Loucy (cell line): ENCODE data around the gene TP53I13.

Source experiments
- H2AFZ ChIP-seq: fragments of 200-600 bp; sonication (generic); 2 replicates; pipeline ENCODE4 v1.6.0; 2016; ENCODE audit warnings: antibody characterized with exemption, mild to moderate bottlenecking, low read length, moderate library complexity
- H3F3A ChIP-seq: fragments of 200-600 bp; 2 replicates; pipeline ENCODE4 v1.6.0; 2016; ENCODE audit warnings: antibody characterized with exemption, low read depth, mild to moderate bottlenecking
- H3K27me3 ChIP-seq: fragments of 200-600 bp; sonication (generic); 2 replicates; pipeline ENCODE4 v1.6.1; 2014; ENCODE audit warnings: low read length, mild to moderate bottlenecking; ENCODE audit not compliant: insufficient read depth, poor library complexity, severe bottlenecking
- H3K36me3 ChIP-seq: fragments of 200-600 bp; sonication (generic); 2 replicates; pipeline ENCODE4 v1.6.1; 2016; ENCODE audit warnings: low read length; ENCODE audit not compliant: insufficient read depth
- H3K4me1 ChIP-seq: fragments of 200-600 bp; sonication (generic); 2 replicates; pipeline ENCODE4 v1.5.1; 2014; ENCODE audit warnings: low read length, mild to moderate bottlenecking; ENCODE audit not compliant: insufficient read depth, poor library complexity, severe bottlenecking
- H3K4me2 ChIP-seq: fragments of 200-600 bp; sonication (generic); 2 replicates; pipeline ENCODE4 v1.6.0; 2014; ENCODE audit warnings: antibody characterized with exemption, low read length, low read depth, mild to moderate bottlenecking; ENCODE audit not compliant: poor library complexity, severe bottlenecking
- H3K4me3 ChIP-seq: fragments of 200-600 bp; sonication (generic); 2 replicates; pipeline ENCODE4 v1.5.1; 2014; ENCODE audit warnings: low read length, mild to moderate bottlenecking, mixed read lengths; ENCODE audit not compliant: poor library complexity, severe bottlenecking
- H3K79me2 ChIP-seq: fragments of 200-600 bp; sonication (generic); 2 replicates; pipeline ENCODE4 v1.6.1; 2014; ENCODE audit warnings: low read length; ENCODE audit not compliant: insufficient read depth
- H3K9ac ChIP-seq: fragments of 200-600 bp; sonication (generic); 2 replicates; pipeline ENCODE4 v1.6.0; 2014; ENCODE audit warnings: mild to moderate bottlenecking, low read depth, low read length, moderate library complexity; ENCODE audit not compliant: poor library complexity, severe bottlenecking
- H3K9me2 ChIP-seq: fragments of 200-600 bp; sonication (generic); replicated peaks from 2 replicates; pipeline ENCODE4 v1.6.1; 2016; ENCODE audit warnings: low read depth, low read length, mixed read lengths
- H3K9me3 ChIP-seq: fragments of 200-600 bp; sonication (generic); 2 replicates; pipeline ENCODE4 v1.6.1; 2014; ENCODE audit warnings: mild to moderate bottlenecking, antibody characterized with exemption, low read length, low read depth; ENCODE audit not compliant: insufficient read depth
- H4K20me1 ChIP-seq: fragments of 200-600 bp; sonication (generic); 2 replicates; pipeline ENCODE4 v1.6.0; 2014; ENCODE audit warnings: antibody characterized with exemption, low read length, mild to moderate bottlenecking; ENCODE audit not compliant: insufficient read depth, poor library complexity, severe bottlenecking
- CTCF ChIP-seq: fragments of 200-600 bp; sonication (generic); conservative IDR thresholded peaks from 2 replicates; pipeline ENCODE4 v1.5.1; 2014; ENCODE audit warnings: mild to moderate bottlenecking, antibody characterized with exemption, low read length
- EZH2phosphoT487 ChIP-seq: fragments of 200-600 bp; IDR thresholded peaks from 2 replicates; pipeline ENCODE4 v1.6.1; 2018; ENCODE audit warnings: antibody characterized with exemption, mild to moderate bottlenecking, moderate library complexity, borderline replicate concordance

The TP53I13 gene

GRCh38 chr17:29590411-29591145, 22.1 kb downstream of the TP53I13 start:
- Histone ChIP-seq H3K9me2 (no peaks in the 10 kb centered on the region), H3K9me3 (no peaks in the 10 kb centered on the region), H4K20me1 (peaks cover 30% of the 10 kb centered on the region), H3K27me3 (no peaks in the 10 kb centered on the region), H3K4me1 (peaks cover 57% of the 10 kb centered on the region), H3K4me2 (peak overlapping the region; percentile 98), H3F3A (no peaks in the 10 kb centered on the region), H2AFZ (peak overlapping the region; percentile 100), H3K79me2 (peaks cover 42% of the 10 kb centered on the region), H3K9ac (peak overlapping the region; percentile 78), H3K36me3 (no peaks in the 10 kb centered on the region), H3K4me3 (peak overlapping the region; percentile 94)
- TF ChIP-seq CTCF (no peak), EZH2phosphoT487 (no peak)

GRCh38 chr17:29591146-29591736, 22.7 kb downstream of the TP53I13 start:
- H3F3A ChIP-seq = no peaks in the 10 kb centered on the region
- peak overlapping the region; percentile 100 for H2AFZ ChIP-seq
- H3K79me2 ChIP-seq = peaks cover 36% of the 10 kb centered on the region
- peaks cover 55% of the 10 kb centered on the region for H3K4me1 ChIP-seq
- no peaks in the 10 kb centered on the region for H3K36me3 ChIP-seq
- peak overlapping the region; percentile 94 for H3K4me3 ChIP-seq
- H3K9ac ChIP-seq = peak overlapping the region; percentile 78
- peak overlapping the region; percentile 98 for H3K4me2 ChIP-seq
- H4K20me1 ChIP-seq = peaks cover 26% of the 10 kb centered on the region
- H3K27me3 ChIP-seq = no peaks in the 10 kb centered on the region
- TF ChIP-seq EZH2phosphoT487 (no peak), CTCF (no peak)
- H3K9me3 ChIP-seq = no peaks in the 10 kb centered on the region
- H3K9me2 ChIP-seq = no peaks in the 10 kb centered on the region

GRCh38 chr17:29591737-29592608, 23.5 kb downstream of the TP53I13 start:
- peak overlapping the region; percentile 94 for H3K4me3 ChIP-seq
- H3F3A ChIP-seq = no peaks in the 10 kb centered on the region
- peaks cover 29% of the 10 kb centered on the region for H3K79me2 ChIP-seq
- no peaks in the 10 kb centered on the region for H3K27me3 ChIP-seq
- peak overlapping the region; percentile 78 for H3K9ac ChIP-seq
- peak overlapping the region; percentile 98 for H3K4me2 ChIP-seq
- no peaks in the 10 kb centered on the region for H3K36me3 ChIP-seq
- H3K4me1 ChIP-seq = peaks cover 48% of the 10 kb centered on the region
- TF ChIP-seq CTCF (peak; percentile 88), EZH2phosphoT487 (no peak)
- H2AFZ ChIP-seq = peak overlapping the region; percentile 100
- no peaks in the 10 kb centered on the region for H3K9me2 ChIP-seq
- H4K20me1 ChIP-seq = peaks cover 18% of the 10 kb centered on the region
- H3K9me3 ChIP-seq = no peaks in the 10 kb centered on the region
